HepG2 (cell line): ENCODE results near the gene DCAF16. TPM values are rescaled to one million over a fixed set of nuclear protein-coding genes. Genes with fewer than 3 reads are reported as not detected.

ENCODE experiments used
- CREB1 ChIP-seq, 2 experiments: fragments of 450-650 bp in 1 of 2; IDR thresholded peaks; 2 replicates each; pipeline ENCODE4 v1.6.1; 2016 to 2017; ENCODE audit warnings: control low read depth in 1 of 2, mild to moderate bottlenecking in 1 of 2, missing compliant biosample characterization in 1 of 2, missing genetic modification characterization in 1 of 2
- GRHL1 ChIP-seq: sonication (generic); formaldehyde crosslinking; conservative IDR thresholded peaks from 2 replicates; pipeline ENCODE4 v1.8.0; 2022; ENCODE audit warnings: missing genetic modification reagents
- IKZF1 ChIP-seq: fragments of 450-650 bp; IDR thresholded peaks from 2 replicates; pipeline ENCODE4 v1.7.1; 2016
- POGZ ChIP-seq: sonication (generic); formaldehyde crosslinking; IDR thresholded peaks from 2 replicates; pipeline ENCODE4 v1.4.0; 2020; ENCODE audit warnings: mild to moderate bottlenecking, missing genetic modification reagents
- SMYD3 ChIP-seq: sonication (generic); formaldehyde crosslinking; IDR thresholded peaks from 2 replicates; pipeline ENCODE4 v1.8.1; 2023; ENCODE audit warnings: mild to moderate bottlenecking, missing genetic modification reagents
- SP2 ChIP-seq: sonication (generic); formaldehyde crosslinking; IDR thresholded peaks from 2 replicates; pipeline ENCODE4 v1.5.1; 2020; ENCODE audit warnings: mild to moderate bottlenecking, missing genetic modification reagents
- ZEB1 ChIP-seq: IDR thresholded peaks from 2 replicates; pipeline ENCODE4 v1.6.1; 2012; ENCODE audit warnings: mild to moderate bottlenecking, low read depth, inconsistent platforms; ENCODE audit not compliant: insufficient replicate concordance
- ZNF142 ChIP-seq: sonication (generic); formaldehyde crosslinking; IDR thresholded peaks from 2 replicates; pipeline ENCODE4 v1.4.0; 2020; ENCODE audit warnings: missing genetic modification reagents
- ZNF224 ChIP-seq: sonication (generic); formaldehyde crosslinking; IDR thresholded peaks from 2 replicates; pipeline ENCODE4 v1.5.0; 2020; ENCODE audit warnings: mild to moderate bottlenecking, missing genetic modification reagents
- ZNF496 ChIP-seq: sonication (generic); formaldehyde crosslinking; IDR thresholded peaks from 2 replicates; pipeline ENCODE4 v1.8.1; 2023; ENCODE audit warnings: mild to moderate bottlenecking, moderate library complexity, missing genetic modification reagents; ENCODE audit not compliant: insufficient replicate concordance
- ZNF570 ChIP-seq: sonication (generic); formaldehyde crosslinking; IDR thresholded peaks from 2 replicates; pipeline ENCODE4 v1.4.0; 2020; ENCODE audit warnings: mild to moderate bottlenecking, missing genetic modification reagents, borderline replicate concordance
- ZNF710 ChIP-seq: sonication (generic); formaldehyde crosslinking; IDR thresholded peaks from 2 replicates; pipeline ENCODE4 v1.5.0; 2020; ENCODE audit warnings: mild to moderate bottlenecking, missing genetic modification reagents, borderline replicate concordance
- ZNF790 ChIP-seq: sonication (generic); formaldehyde crosslinking; IDR thresholded peaks from 2 replicates; pipeline ENCODE4 v1.8.0; 2022; ENCODE audit warnings: missing genetic modification reagents, mild to moderate bottlenecking, borderline replicate concordance
- ZUFSP ChIP-seq: sonication (generic); formaldehyde crosslinking; IDR thresholded peaks from 2 replicates; pipeline ENCODE4 v1.9.0; 2021; ENCODE audit warnings: missing genetic modification reagents, mild to moderate bottlenecking, borderline replicate concordance
- polyA plus RNA-seq, 8 experiments: library from polyadenylated mRNA; depleted of rRNA in 3 of 8; stranded (reverse) in 7 of 8; unstranded in 1 of 8; fragments of >200 nt; fragmentation: Illumina TruSeq in 4 of 8; extraction: Trizol in 4 of 8; gene quantifications; 2 replicates each; pipeline versions ENCODE4 v1.2.1 to v1.2.3, GENCODE V29; 2011 to 2016; ENCODE audit warnings: low read depth in 4 of 8, missing spikeins in 1 of 8, mixed read lengths in 1 of 8; ENCODE audit not compliant: insufficient read depth in 1 of 8
- total RNA-seq, 5 experiments: library from RNA; depleted of rRNA; stranded (reverse); fragments of >200 nt; fragmentation: Illumina TruSeq; extraction: Trizol; gene quantifications; 2 replicates each; pipeline ENCODE4 v1.2.3, GENCODE V29; 2016; ENCODE audit warnings: low read depth in 1 of 5

DCAF16 gene
- total and polyA plus RNA-seq, 2 of the 13 experiments (the other 11 are each of a cell fraction or from before 2014, with no cell fraction given): 37.5 to 41.9 TPM

- TF ChIP-seq ZNF142 (CRISPR knock-in tag) (peak; percentile 90), ZUFSP (CRISPR knock-in tag) (no peak), CREB1 (IDR thresholded peaks at IDR 0.05) (peak; percentile 87), CREB1 (CRISPR knock-in tag; IDR thresholded peaks at IDR 0.05) (peak; percentile 95), POGZ (peak; percentile 97), GRHL1 (CRISPR knock-in tag) (no peak), SMYD3 (CRISPR knock-in tag) (peak; percentile 70; the same call in 1 of the 2 replicates), ZNF790 (CRISPR knock-in tag) (peak; percentile 71; the same call in 1 of the 2 replicates), ZNF570 (0 out of 2 replicates have a peak, but pooled peaks have one; percentile 30), ZNF710 (CRISPR knock-in tag) (no peak), IKZF1 (no peak), ZNF224 (CRISPR knock-in tag) (peak; percentile 81; the same call in 1 of the 2 replicates), ZEB1 (no peak), ZNF496 (no peak), SP2 (CRISPR knock-in tag) (peak; percentile 72)
These were observed at the start of gene DCAF16, which contains the start of gene NCAPG (continued) for GRCh38 chr4:17810260-17811077.
